Tibial nerve (tissue), 3 donors: ENCODE measurements around the gene EXTL1.

ENCODE experiments used
- EP300 ChIP-seq, 2 donors: sonication (generic); formaldehyde crosslinking; IDR thresholded peaks; one replicate each; pipeline ENCODE4 v1.6.1; 2017; ENCODE audit warnings: antibody characterized with exemption in 2 of 2, mild to moderate bottlenecking in 1 of 2
- POLR2A ChIP-seq, 2 donors: fragments of 450-650 bp; IDR thresholded peaks; one replicate each; pipeline ENCODE4 v1.6.1; 2017; ENCODE audit warnings: antibody characterized with exemption in 2 of 2, mild to moderate bottlenecking in 2 of 2, moderate library complexity in 2 of 2

- TF ChIP-seq POLR2A (IDR thresholded peaks at IDR 0.05) (no peak), EP300 (IDR thresholded peaks at IDR 0.05) (no peak)
These were observed 33.6 kb upstream of the EXTL1 start for GRCh38 chr1:25987951-25988350.
